ENCODE results near the gene AIG1.

Gene AIG1

DNA sequence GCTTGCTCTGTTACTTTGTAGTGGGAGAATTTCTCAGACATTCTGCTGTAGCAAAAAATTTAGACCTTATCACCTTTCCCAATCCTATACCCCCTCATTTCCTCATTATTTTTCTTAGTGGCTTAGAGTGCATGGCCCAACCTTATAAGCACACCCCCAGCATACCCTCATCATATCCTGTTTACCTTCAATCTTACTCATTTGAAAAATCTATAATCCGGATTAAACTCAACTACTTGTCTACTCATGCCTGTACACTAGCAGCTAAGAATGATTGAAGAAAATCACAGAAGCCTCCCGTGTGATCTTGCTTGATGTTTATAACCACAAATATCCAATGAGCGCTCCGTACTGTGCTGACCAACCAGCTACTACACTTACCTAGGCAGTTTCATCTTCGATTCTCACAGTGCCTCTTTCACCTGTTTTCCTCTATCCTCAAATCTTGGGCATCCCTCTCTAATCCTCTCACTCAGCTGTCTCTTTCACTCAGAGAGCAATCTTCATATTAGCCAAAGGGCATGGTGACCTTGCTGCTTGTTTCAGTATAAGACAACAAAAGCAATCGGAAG, 36.6 kb downstream of the AIG1 start:
- no peak for DNase-seq (ENCODE audit: low read depth)

DNA sequence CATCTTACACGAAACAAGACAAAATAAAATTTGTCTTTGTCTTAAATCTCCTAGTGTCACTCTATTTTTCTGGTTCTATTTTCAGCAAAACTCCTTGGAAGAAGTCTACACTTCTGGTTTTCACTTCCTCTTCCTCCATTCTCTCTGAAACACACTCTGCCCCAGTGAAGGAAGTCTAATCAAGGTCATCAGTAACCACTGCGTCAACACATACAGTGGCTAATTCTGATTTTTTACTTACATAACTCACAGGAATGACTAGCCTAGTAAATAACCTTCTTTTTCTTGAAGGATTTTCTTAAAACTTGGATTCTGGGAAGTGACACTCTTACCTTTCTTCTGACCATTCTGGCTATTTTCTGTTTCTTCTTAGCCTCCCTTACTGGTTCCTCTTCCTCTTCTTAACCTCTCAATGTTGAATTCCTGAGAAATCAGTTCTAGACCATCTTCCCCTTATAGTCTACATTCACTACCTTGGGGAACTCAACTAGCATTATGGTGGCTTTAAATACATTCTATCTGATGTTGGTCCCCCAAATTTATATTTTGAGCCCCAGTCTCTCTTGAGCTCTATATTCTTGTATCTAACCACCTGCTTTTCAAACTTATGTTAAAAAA, 37.5 kb downstream of the AIG1 start:
- DNase-seq (ENCODE audit: low read depth) = no peak

- DNase-seq (ENCODE audit: low read depth) = no peak
Observed at GRCh38 chr6:143099647-143100046, 39.0 kb downstream of the AIG1 start.

- no peak for DNase-seq (ENCODE audit: low read depth)
Observed at GRCh38 chr6:143100429-143100828, 39.7 kb downstream of the AIG1 start.

DNA sequence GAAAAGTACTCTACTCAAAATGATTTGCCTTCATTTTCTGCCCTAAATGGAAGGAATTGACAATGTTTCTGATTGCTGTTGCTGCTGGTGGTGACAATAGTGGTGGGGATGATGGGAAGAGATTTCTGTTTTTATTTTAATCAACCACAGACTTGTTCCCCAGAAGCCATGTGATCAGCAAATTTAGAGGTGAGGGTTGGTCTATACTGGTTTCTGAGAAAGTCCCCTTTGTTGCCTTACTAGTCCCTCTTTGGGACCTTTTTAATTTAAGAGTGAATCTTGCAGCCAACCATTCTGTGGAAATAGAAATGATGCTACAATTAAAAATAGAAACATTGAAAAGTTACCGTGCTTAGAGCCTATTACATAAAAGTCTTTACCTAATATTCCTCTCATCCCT, 43.2 kb downstream of the AIG1 start:
- DNase-seq (ENCODE audit: low read depth) = no peak

- no peak for DNase-seq (ENCODE audit: low read depth)
Observed at GRCh38 chr6:143107440-143107839, 46.8 kb downstream of the AIG1 start.

GRCh38 chr6:143107911-143108761, 47.4 kb downstream of the AIG1 start:
- DNase-seq (ENCODE audit: low read depth) = no peak

GRCh38 chr6:143109196-143109595, 48.5 kb downstream of the AIG1 start:
- no peak for DNase-seq (ENCODE audit: low read depth)

DNA sequence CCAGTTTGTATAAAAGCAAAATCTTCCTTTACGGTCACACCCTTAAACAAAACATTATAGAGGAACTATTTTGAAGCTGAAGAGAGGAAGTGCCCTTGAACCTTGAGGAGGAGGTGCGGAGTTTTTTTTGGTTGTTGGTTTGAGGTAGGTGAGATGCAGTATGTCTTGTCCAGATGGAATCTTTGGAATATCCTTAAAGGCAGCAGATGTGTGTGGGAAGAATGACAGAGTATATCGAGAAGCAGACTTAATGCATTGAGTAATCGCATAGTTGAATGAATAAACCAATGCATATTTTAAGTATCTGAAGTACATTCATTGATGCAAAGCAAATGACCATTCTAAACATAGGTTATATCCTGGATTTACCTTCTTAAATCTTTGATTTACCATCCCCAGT, 49.9 kb downstream of the AIG1 start:
- DNase-seq (ENCODE audit: low read depth) = no peak

DNA sequence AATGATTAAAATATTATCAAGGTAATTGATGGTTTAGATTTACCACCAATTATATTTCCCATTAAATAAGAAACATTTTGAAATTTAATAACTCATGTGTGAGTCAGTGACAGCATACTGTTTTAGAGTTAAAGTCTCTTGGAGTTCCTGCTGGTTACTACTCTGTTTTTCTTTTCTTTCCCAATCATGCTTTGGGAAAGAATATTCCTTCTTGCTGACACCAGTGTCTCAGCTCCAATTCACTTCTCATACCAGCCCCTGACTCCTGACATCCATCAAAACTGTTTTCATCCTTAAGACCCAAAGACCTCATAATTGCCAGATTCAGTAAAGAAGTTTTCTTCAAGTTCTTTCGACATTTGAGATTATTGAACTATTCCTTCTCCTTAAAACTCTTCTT, 50.3 kb downstream of the AIG1 start:
- DNase-seq (ENCODE audit: low read depth) = no peak

GRCh38 chr6:143111443-143111842, 50.8 kb downstream of the AIG1 start:
- DNase-seq (ENCODE audit: low read depth) = no peak

GRCh38 chr6:143112084-143112768, 51.5 kb downstream of the AIG1 start:
- no peak for DNase-seq (ENCODE audit: low read depth)

DNA sequence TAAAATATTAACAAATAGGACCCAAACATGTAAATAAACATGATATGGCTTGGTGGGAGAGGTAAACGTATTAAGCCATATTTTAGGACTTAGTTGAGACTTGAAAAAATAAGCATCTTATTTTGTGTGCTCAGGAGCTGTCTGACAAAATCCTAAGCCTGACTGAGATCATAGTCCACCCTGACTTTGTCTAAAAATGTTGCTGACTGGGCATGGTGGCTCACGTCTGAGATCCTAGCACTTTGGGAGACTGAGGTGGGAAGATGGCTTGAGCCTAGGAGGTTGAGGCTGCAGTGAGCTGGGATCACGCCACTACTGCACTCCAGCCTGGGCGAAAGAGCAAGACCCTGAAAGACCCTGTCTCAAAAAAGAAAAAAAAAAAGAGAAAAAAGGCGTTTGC, 52.1 kb downstream of the AIG1 start:
- no peak for DNase-seq (ENCODE audit: low read depth)

DNA sequence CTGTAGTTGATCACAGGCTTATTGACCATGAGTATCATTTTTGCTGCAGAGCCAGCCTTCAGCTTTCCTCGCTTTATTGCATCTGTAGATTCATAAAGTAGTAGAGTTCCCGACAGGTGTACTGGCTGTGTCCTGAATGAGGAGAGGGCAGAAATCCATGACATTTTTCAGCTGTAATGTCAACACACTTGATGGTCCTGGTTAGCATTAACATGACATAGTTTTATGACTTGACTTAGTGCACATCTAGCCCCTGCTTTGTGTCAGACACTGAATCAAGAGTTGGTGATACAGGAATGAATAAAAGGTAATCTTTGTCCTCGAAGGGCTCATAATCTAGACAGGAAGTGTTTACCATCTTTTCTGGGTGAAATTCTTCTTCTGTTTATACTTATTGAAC, 55.0 kb downstream of the AIG1 start:
- no peak for DNase-seq (ENCODE audit: low read depth)

GRCh38 chr6:143117108-143117507, 56.4 kb downstream of the AIG1 start:
- DNase-seq (ENCODE audit: low read depth) = no peak

DNA sequence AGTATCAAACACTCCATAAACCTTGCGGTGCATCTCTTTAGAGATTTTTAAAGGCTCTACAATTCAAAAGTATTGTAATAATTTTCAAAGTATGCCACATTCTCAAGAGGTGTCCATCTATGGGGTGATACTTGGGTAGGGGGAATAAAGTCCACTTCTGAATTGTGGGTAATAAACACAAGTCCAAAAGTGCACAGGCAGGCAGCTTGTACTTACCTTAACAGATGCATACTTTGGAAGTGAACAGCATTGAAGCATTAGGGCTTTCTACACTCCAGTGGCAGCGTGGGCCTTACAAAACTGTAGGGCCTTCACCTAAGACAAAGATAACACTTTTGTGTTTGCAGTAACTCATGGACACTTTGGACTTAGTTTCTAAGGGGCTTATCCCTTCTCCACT, 58.6 kb downstream of the AIG1 start:
- DNase-seq (ENCODE audit: low read depth) = no peak

DNA sequence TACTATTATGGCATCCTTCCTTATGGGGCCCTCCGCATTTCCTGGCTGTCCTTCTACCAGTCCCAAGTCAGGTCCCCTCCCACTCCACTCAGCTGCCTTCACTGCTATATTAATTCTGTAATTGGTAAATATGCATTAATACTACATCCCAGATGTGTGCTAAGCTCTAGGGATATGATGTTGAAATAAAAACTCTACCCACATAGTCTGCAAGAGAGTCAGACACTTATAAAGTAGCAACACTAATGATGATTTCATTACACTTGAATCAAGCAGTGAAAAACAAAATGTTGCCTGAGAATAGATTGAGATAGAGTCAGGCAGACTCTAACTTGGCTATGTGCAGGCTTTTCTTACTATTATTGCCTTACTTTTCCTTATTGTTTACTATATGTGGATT, 62.4 kb downstream of the AIG1 start:
- DNase-seq (ENCODE audit: low read depth) = no peak

GRCh38 chr6:143123941-143124340, 63.3 kb downstream of the AIG1 start:
- no peak for DNase-seq (ENCODE audit: low read depth)

GRCh38 chr6:143125455-143125854, 64.8 kb downstream of the AIG1 start:
- DNase-seq (ENCODE audit: low read depth) = no peak

DNA sequence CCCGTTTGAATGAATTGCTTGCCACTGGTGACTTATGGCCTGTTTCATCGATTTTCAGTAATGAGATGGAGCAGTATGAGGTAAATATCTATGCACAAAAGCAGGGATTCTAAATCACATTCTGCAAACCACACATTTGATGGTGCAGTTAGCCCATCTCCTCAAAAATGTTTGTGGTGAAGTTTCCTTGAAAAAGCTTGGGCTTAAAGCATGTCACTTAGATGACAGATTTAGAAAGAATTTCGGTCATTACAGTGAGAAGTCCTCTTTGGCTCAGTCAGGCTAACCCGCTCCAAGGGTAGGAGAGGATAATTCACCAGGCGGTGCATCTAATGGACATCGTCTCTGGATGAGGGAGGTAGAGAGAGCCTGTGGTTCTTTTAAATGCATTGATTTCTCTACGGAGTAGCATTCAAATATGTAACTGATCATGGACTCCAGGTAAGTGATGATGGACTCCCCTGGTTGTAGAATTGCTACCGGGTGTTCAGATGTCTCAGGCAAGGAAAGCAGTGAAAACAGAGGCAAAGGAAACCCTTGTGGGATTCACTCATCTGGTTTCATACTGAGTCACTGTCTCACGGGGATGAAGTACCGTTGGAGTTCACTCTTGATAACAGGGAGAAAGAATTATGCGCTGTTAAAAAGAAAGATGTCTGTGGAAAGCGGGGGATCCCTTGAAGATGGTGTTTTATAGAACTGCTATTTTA, 65.3 kb downstream of the AIG1 start:
- DNase-seq (ENCODE audit: low read depth) = no peak

GRCh38 chr6:143126574-143126941, 65.9 kb downstream of the AIG1 start:
- DNase-seq (ENCODE audit: low read depth) = no peak

DNA sequence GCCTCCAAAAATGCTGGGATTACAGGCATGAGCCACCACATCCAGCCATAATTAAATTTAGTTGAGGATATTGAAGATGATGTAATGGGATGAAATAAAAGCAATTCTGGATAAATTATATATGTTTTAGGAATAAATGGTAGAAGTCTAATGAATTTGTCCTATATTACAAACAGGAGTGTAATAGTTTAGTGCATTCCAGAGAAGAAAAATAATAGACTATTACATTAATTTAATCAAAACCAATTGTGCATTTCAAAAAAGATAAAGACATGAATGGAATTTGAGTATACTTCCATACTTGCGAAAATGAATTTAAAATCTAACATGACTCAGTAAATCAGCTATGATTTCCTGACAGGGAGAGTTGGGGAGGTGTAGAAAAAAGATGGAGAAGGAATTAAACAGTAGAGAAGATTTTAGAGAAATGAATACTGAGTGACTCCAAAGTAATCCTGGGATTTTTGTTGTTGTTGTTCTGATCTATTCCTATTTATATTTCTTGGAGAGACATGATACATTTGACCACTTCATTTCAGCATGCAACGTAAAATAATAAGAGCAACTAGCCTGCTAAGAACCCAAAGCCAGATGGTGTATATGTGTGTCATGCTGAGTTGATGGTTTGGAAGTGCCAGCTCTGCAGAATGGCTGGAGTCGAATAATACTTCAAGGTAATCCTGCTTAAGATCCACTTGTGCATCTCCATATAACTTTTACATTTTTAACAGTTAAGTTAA, 67.4 kb downstream of the AIG1 start:
- DNase-seq (ENCODE audit: low read depth) = no peak
